Lung (tissue), 12 donors: ENCODE measurements around the gene GRIK1. TPM values are rescaled to one million over a fixed set of nuclear protein-coding genes. Genes with fewer than 3 reads are reported as not detected.
A peak's percentile ranks its signal among the peaks of the same experiment; 100 is the strongest.

ENCODE experiments used
- ATAC-seq: fragments of 200-7000 bp; cut with Tn5 transposase; one replicate; pipeline ENCODE4 v1.9.1; 2020; ENCODE audit warnings: moderate number of reproducible peaks; ENCODE audit not compliant: insufficient read depth, low FRiP score
- DNase-seq, 3 donors: peaks; one replicate each; pipeline ENCODE4 v3.0.0-alpha.2; 2013 to 2017
- H3K27ac ChIP-seq, 2 donors: one replicate each; pipeline ENCODE4 v1.5.1; 2013; ENCODE audit warnings: mild to moderate bottlenecking in 2 of 2, moderate library complexity in 2 of 2, control low read depth in 1 of 2, inconsistent platforms in 1 of 2, low read depth in 1 of 2, low read length in 1 of 2
- H3K27me3 ChIP-seq, 3 donors: one replicate each; pipeline ENCODE4 v1.5.1; 2013; ENCODE audit warnings: low read length in 2 of 3; ENCODE audit not compliant: control insufficient read depth in 3 of 3, insufficient read depth in 3 of 3
- H3K36me3 ChIP-seq, 4 donors: one replicate each; pipeline ENCODE4 v1.5.1; 2013; ENCODE audit warnings: low read length in 4 of 4, mild to moderate bottlenecking in 1 of 4, moderate library complexity in 1 of 4; ENCODE audit not compliant: control insufficient read depth in 4 of 4, insufficient read depth in 4 of 4
- H3K4me1 ChIP-seq, 5 donors: one replicate each; pipeline ENCODE4 v1.5.1; 2013; ENCODE audit warnings: low read length in 5 of 5, mild to moderate bottlenecking in 2 of 5, moderate library complexity in 1 of 5; ENCODE audit not compliant: control insufficient read depth in 5 of 5, insufficient read depth in 5 of 5
- H3K4me3 ChIP-seq: one replicate; pipeline ENCODE4 v1.5.1; 2013; ENCODE audit warnings: mild to moderate bottlenecking, control low read depth, moderate library complexity
- H3K9ac ChIP-seq, 2 donors: one replicate each; pipeline ENCODE4 v1.5.1; 2013; ENCODE audit warnings: low read length in 2 of 2, control low read depth in 1 of 2; ENCODE audit not compliant: insufficient read depth in 1 of 2
- H3K9me3 ChIP-seq, 4 donors: one replicate each; pipeline ENCODE4 v1.5.1; 2013; ENCODE audit warnings: low read length in 3 of 4, mild to moderate bottlenecking in 1 of 4, moderate library complexity in 1 of 4; ENCODE audit not compliant: control insufficient read depth in 4 of 4, insufficient read depth in 3 of 4
- CTCF ChIP-seq: IDR thresholded peaks from 2 replicates; pipeline ENCODE4 v1.5.1; 2012; ENCODE audit warnings: mild to moderate bottlenecking; ENCODE audit errors: control extremely low read depth, extremely low read depth
- WGBS, 2 donors: extraction: QIAGEN DNeasy Blood & Tissue Kit; methylation state at CpG; one replicate each; pipeline ENCODE4 v1.1.7; 2013; 5-methylcytosine and 5-hydroxymethylcytosine counted together
- polyA plus RNA-seq, 2 donors: library from polyadenylated mRNA; stranded (reverse); fragments of 200-250 nt; gene quantifications; one replicate each; pipeline ENCODE4 v1.2.1, GENCODE V29; 2013
- total RNA-seq, 2 donors: library from RNA; depleted of rRNA in 1 of 2; stranded (reverse); fragments of >200 nt in 1 of 2; gene quantifications; one replicate each; pipeline ENCODE4 v1.2.1, GENCODE V29; 2014 to 2021
- donor health status: control.
- donor health status: control.
- donor health status: Bipolar disorder and iron deficiency.
- donor health status: healthy.
- donor health status: DM: yes; HTN: yes; CAD: no.

GRIK1 gene
- total and polyA plus RNA-seq, 4 donors, result 0.26 TPM; not detected in 3

GRCh38 chr21:29851611-29852010 lies 88.2 kb downstream of the GRIK1 start:
- DNase-seq, result no peak
- TF ChIP-seq CTCF, result no peak
- Histone ChIP-seq H3K27ac (no peak overlapping the region), H3K9ac (no peak overlapping the region), H3K4me1 (no peaks in the 10 kb centered on the region), H3K4me3 (no peak overlapping the region), H3K9me3 (no peaks in the 10 kb centered on the region), H3K36me3 (no peaks in the 10 kb centered on the region), H3K27me3 (no peaks in the 10 kb centered on the region)
- WGBS, 2 donors, result 84% methylated on average over 3 of the region's 3 CpGs
- no peak for ATAC-seq

- ATAC-seq (peak; percentile 89), DNase-seq (peak; percentile 59 to 76 (median 64))
- Histone ChIP-seq H3K4me3 (no peak overlapping the region), H3K4me1 (peaks cover 0 to 3% (median 0%) of the 10 kb centered on the region in 5 donors), H3K27ac (no peak overlapping the region), H3K9ac (no peak overlapping the region), H3K27me3 (no peaks in the 10 kb centered on the region), H3K9me3 (no peaks in the 10 kb centered on the region), H3K36me3 (no peaks in the 10 kb centered on the region)
- TF ChIP-seq CTCF, result peak; percentile 19
- 36 to 38% methylated on average over 6 of the region's 6 CpGs for WGBS, 2 donors
Measured at GRCh38 chr21:29849735-29850176, 90.0 kb downstream of the GRIK1 start.

- Histone ChIP-seq H3K27ac (no peak overlapping the region), H3K4me3 (no peak overlapping the region), H3K9ac (no peak overlapping the region), H3K36me3 (no peaks in the 10 kb centered on the region), H3K9me3 (no peaks in the 10 kb centered on the region), H3K27me3 (no peaks in the 10 kb centered on the region), H3K4me1 (peaks cover 0 to 4% (median 0%) of the 10 kb centered on the region in 5 donors)
- WGBS, 2 donors, result 95 to 96% methylated on average over 3 of the region's 3 CpGs
- TF ChIP-seq CTCF, result no peak
- no peak for ATAC-seq
- DNase-seq, result no peak
Measured at GRCh38 chr21:29843804-29844203, 96.0 kb downstream of the GRIK1 start.

GRCh38 chr21:29834617-29835016 lies 105.2 kb downstream of the GRIK1 start:
- WGBS, 2 donors, result 46 to 96% methylated on average over 2 of the region's 2 CpGs
- Histone ChIP-seq H3K36me3 (no peaks in the 10 kb centered on the region), H3K9me3 (peaks cover 0 to 5% (median 3%) of the 10 kb centered on the region in 4 donors), H3K9ac (no peak overlapping the region), H3K4me3 (no peak overlapping the region), H3K27me3 (no peaks in the 10 kb centered on the region), H3K4me1 (no peaks in the 10 kb centered on the region), H3K27ac (no peak overlapping the region)
- ATAC-seq, result no peak
- TF ChIP-seq CTCF, result no peak
- no peak for DNase-seq
